GM18526 (cell line): ENCODE measurements around the gene GGTA1.

Experiments used
- POLR2A ChIP-seq: IDR thresholded peaks from 3 replicates; pipeline ENCODE4 v1.6.1; 2011; ENCODE audit not compliant: insufficient read length; ENCODE audit errors: extremely low read depth

Gene GGTA1

DNA sequence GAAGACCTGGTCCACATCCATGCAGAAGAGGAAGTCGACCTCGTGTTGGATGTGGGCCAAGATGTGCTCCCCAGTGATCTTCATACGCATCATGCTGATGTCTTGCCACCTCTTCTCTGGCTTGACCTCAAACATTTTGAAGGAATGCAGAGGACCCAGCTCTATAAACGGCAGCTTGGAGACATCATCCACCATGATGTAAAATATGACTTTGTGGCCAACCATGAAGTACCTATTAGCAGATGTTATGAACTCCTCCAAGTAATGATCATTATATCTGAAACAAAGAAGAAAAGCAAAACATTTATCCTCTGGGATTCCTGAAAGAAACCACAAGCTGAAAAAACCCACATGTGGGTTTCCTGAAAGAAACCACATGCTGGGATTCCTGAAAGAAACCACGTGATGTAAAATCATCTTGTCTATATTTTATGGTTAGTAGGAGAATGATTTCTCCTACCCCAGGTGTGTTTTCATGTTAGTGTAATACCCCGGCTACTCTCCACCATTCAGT is 52.3 kb downstream of the GGTA1 start:
- no peak for TF ChIP-seq POLR2A

DNA sequence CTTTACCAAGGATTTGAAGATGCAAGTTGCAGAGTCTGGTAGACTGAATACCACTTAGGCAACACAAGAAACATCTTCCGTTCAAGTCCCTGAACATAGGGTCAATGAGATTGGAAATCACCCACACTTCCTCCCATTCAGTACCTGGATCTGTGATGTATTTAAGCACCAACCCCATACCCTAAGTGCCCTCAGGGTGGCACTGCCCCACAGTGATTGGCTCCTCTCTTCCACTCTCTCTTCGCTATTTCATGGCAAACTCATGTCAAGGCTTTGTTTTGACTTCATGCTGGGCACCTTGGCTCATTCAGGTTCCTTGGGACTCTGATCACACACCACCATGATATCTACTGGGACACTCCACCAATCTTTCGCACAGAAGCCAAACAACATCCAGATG is 53.7 kb downstream of the GGTA1 start:
- no peak for TF ChIP-seq POLR2A

GRCh38 chr9:121443981-121444380 is 55.7 kb downstream of the GGTA1 start:
- TF ChIP-seq POLR2A: no peak

DNA sequence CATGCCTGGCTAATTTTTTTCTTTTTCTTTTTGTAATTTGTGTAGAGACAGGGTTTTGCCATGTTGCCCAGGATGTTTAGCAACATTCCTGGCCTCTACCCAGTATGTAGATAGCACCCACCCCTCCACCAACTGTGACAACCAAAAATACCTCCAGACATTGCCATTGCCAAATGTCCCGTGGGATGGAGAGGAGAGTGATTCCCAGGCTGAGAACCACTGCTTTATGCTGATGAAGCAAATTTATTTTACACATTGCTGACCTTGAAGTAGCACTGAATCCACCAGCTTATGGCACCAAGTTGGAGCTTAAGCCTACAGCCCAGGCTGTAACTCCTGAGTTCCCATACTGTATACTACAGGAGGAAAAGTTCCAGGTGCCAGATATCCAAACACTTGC is 58.5 kb downstream of the GGTA1 start:
- TF ChIP-seq POLR2A: no peak

- no peak for TF ChIP-seq POLR2A
Measured at GRCh38 chr9:121439711-121440664, 59.7 kb downstream of the GGTA1 start.

DNA sequence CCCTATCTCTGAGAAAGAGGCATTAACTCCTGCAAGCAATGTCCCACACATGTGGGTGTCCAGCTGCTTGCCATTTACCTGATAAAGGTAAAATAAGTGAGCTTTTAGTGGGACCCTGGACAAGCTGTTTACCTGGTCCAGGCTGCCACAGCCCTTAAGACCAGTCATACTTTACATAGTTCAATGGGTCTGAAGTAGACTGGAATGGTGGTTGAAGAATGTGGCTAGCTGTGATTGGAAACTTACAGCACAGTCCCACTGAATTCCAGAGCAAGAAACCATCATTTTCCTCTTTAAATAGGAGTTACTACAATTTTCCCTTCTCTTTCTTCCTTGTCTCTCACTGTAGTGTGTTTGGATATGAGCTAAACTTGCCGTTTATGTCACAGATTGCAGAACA is 60.6 kb downstream of the GGTA1 start:
- TF ChIP-seq POLR2A: no peak

DNA sequence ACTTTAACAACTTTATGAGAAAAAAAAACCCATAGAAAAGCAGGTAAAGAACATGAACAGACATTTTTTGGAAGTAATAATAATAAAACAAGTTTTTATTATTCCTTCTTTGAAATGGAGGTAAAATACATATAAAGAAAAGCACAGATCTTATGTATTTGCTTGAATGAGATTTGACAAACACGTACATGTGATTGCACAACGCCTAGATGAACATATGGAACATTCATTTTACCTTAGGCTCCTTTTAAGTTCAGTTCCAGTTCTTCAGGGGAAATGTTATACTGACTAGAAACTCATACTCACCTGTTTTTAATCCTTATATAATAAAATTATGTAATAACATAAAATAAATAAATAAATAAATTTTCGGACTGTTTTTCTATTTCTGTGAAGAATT is 61.8 kb downstream of the GGTA1 start:
- TF ChIP-seq POLR2A: no peak

- no peak for TF ChIP-seq POLR2A
Measured at GRCh38 chr9:121434969-121435368, 64.7 kb downstream of the GGTA1 start.

- TF ChIP-seq POLR2A: no peak
Measured at GRCh38 chr9:121427899-121428298, 71.7 kb downstream of the GGTA1 start.

DNA sequence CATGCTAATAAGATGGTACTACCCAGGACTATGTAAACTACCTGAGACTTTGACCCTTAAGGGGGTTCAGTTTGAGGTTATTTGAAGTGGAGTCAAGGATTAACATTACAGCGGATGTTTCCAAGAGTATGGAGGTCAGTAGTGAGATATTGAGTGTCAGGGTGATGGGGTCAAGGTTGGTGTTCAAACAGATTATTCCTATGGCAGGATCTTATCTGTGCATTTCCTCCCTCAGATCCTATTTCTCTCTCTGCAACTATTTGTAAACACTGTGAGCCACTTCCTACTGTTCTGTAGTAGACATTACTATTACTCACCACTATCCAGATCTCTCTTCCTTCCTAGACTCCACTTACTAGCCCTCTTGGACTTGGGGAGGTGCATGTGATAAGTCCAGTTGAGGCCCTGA is 75.6 kb downstream of the GGTA1 start:
- TF ChIP-seq POLR2A: no peak

GRCh38 chr9:121411993-121412392 is 87.7 kb downstream of the GGTA1 start:
- TF ChIP-seq POLR2A: no peak

DNA sequence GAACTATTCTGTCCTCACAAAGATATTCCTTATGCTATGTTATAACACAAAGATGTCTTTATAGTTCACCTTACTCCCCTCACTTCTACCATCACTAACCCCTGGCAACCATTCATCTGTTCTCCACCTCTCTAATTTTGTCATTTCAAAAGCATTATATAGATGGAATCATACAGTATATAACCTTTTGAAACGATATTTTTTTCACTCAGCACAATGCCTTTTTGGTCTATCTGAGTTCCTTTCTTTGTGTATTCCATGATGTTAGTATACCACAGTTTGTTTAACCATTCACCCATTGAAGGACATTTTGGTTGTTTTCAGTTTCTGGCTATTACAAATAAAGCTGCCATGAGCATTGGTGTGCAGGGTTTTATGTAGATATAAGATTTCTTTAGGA is 93.7 kb downstream of the GGTA1 start:
- TF ChIP-seq POLR2A: no peak
